Upper lobe of left lung (tissue), 4 donors: ENCODE measurements around the gene FAM118A.
A peak's percentile ranks its signal among the peaks of the same experiment; 100 is the strongest.

Experiments
- CTCF ChIP-seq, 6 experiments: fragments of 450-650 bp in 4 of 6; fragments of 200-600 bp in 2 of 6; sonication (generic) in 2 of 6; IDR thresholded peaks; one replicate each; pipeline ENCODE4 v1.5.1; 2016 to 2019; ENCODE audit warnings: antibody characterized with exemption in 6 of 6
- EP300 ChIP-seq, 4 donors: sonication (generic); formaldehyde crosslinking; IDR thresholded peaks; one replicate each; pipeline ENCODE4 v1.5.1; 2017; ENCODE audit warnings: antibody characterized with exemption in 4 of 4, control low read depth in 2 of 4
- POLR2A ChIP-seq, 4 donors: fragments of 450-650 bp; IDR thresholded peaks; one replicate each; pipeline ENCODE4 v1.5.1; 2016 to 2017; ENCODE audit warnings: antibody characterized with exemption in 4 of 4, mild to moderate bottlenecking in 2 of 4
- POLR2AphosphoS5 ChIP-seq, 2 donors: sonication (generic); formaldehyde crosslinking; IDR thresholded peaks; one replicate each; pipeline ENCODE4 v1.5.1; 2017; ENCODE audit warnings: antibody characterized with exemption in 2 of 2

DNA sequence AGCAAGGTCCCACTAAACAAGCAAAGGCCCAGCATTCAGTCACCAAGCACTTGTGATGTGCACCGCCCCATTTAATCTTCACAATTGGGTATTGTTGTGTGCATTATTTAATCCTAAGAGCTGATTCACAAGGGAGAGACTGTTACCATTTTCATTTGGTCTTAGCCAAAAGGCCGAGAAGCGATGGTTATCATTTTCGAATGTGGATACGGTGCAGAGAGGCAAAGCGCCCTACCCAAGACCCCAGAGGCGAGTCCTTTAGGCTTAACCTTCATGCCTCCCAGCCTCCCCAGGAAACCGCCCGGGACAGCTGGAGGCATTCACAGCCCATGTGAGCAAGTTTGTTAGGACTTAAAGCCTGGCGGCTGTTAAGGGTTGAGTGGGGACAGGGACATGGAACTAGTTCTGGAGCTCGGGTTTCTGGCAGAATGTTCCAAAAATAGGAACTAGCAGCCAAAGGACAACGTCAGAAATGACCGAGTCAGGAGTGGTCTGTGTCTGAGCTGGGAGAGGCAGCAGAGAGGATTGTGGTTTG is 38.0 kb upstream of the FAM118A start:
- no peak for TF ChIP-seq CTCF (IDR thresholded peaks at IDR 0.05)
- no peak for TF ChIP-seq POLR2A (IDR thresholded peaks at IDR 0.05)
- peak in 1 of 2 donors; percentile 10 for TF ChIP-seq POLR2AphosphoS5 (IDR thresholded peaks at IDR 0.05)
- TF ChIP-seq EP300 (IDR thresholded peaks at IDR 0.05) = no peak
